WTC11 (cell line): ENCODE measurements around the gene CBS.
"Not testable (repeated sequence)": the region's sequence is repeated elsewhere in the genome, so short reads cannot be mapped to it uniquely, and the experiment has no call there.

Experiments
- CTCF ChIP-seq: fragments of 200-600 bp; IDR thresholded peaks from 2 replicates; pipeline ENCODE4 v1.8.0; 2022; ENCODE audit warnings: antibody characterized with exemption
- MAX ChIP-seq: sonication (generic); formaldehyde crosslinking; IDR thresholded peaks from 2 replicates; pipeline ENCODE4 v1.8.0; 2022; ENCODE audit warnings: mild to moderate bottlenecking, missing genetic modification reagents
- NR2C2 ChIP-seq: sonication (generic); formaldehyde crosslinking; IDR thresholded peaks from 2 replicates; pipeline ENCODE4 v1.8.0; 2022; ENCODE audit warnings: mild to moderate bottlenecking, missing genetic modification reagents

GRCh38 chr21:43109006-43109405, 33.4 kb upstream of the CBS start:
- TF ChIP-seq CTCF; MAX (CRISPR knock-in tag); NR2C2 (CRISPR knock-in tag): not testable (repeated sequence)
